Measurements from ENCODE around the gene PHC1.

The PHC1 gene

DNA sequence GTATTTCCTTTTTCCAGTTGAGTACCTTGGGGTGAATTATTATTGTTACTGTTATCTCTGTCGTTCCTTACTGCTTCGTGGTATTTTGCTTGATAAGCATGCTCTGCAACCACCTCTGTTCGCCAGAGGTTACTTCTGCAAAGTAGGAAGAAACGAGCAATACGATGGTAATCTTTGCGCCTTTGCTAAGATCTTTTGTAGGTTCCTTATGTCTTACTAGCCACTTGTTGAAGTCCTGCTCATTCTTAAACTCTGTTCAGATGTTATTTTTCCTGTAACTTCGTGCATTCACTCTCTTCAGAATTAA lies 35.9 kb downstream of the PHC1 start:
- no peak for DNase-seq (ENCODE audit: low read depth)

DNA sequence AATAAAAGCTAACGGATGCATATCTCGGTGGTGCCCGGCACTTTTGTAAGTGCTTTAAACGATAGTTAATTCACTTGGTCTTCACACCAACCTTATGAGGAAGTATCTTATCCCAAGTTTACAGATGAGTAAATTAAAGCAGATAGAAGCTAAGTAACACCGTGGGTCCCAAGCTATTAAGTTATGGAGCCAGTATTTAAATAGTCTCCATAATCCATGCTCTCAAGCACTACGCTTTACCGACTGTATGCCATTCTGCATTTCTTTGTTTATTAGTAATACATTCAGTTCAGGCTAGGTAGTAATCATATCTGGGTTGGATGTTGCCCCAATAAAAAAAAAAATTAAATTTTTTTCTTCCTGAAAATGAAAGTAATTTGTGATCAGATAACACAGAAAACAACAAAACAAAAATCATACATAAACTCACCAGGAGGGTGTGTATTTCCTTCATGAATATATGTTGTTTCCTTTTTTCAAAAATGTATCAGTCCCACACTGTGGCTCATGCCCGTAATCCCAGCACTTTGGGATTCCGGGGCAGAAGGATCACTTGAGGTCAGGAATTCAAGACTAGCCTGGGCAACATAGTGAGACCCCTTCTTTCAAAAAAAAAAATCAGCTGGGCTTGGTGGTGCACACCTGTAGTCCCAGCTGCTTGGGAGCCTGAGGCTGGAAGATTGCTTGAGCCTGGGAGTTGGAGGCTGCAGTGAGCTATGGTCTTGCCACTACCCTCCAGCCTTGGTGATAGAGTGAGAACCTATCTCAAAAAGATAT lies 36.6 kb downstream of the PHC1 start:
- no peak for DNase-seq (ENCODE audit: low read depth)

DNA sequence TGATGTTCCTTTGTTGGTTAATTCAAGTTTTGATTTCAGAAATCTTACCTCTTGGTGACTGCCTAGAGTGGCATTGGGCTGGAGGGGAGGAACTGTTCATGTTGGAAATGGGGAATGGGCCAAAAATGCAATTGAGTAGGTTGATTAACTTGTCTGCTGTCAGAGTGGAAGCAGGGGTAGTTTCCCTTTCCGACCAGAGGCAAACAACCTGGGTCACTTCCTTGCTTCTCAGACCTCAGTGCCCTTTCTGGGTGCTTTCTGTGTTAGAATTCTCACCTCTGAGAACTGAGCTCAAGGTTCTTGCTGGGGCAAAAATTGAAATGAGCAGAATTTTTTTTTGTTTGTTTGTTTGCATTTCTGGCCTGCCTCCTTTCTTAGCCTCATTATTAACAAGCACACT lies 37.4 kb downstream of the PHC1 start:
- DNase-seq (ENCODE audit: low read depth) = no peak

DNA sequence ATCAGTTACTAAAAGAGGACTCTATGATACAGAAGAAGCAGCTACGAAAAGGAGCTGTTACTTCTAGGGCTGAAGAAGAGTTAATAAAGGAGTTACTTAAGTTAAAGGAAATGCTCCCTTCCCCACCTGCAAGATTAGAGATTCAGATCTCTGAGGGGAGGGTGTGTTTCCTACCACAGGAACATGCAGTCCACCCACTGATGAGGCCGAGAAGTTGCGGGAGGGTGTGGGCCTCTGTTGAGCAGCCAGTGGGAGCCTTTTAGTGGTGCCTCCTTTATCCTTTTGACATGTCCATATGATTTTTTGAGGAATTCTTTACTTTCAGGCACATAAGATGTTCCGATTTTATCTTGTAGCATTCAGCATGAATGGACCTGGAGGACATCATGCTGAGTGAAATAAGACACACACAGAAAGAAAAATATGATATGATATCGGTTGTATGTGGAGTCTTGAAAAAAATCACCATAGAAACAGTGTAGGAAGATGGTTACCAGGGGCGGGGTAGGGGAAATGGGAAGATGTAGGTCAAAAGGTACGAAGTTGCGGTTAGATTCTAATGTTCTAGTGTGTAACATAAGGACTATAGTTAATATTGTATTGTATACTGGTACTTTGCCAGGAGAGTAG lies 39.6 kb downstream of the PHC1 start:
- peak; percentile 38 for DNase-seq (ENCODE audit: low read depth)

DNA sequence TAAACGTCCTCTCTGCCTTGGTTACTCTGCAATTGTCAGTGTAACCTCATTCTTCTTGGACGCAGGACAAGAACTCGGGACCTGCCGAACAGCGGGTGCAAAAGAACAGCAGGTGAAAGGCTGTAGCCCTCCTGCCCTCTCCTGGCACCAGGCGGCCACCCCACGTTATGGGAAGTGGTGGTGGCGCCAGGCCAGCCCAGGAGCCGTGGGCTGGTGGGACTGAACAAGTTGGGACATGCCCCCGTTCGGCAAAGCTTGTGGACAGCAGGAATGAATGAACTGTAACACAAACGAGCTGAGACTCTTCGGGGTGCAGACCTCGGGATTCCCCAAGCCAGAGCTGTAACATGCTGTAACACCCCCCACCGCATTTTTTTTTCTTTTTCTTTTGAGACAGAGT lies 41.8 kb downstream of the PHC1 start:
- DNase-seq (ENCODE audit: low read depth) = no peak

DNA sequence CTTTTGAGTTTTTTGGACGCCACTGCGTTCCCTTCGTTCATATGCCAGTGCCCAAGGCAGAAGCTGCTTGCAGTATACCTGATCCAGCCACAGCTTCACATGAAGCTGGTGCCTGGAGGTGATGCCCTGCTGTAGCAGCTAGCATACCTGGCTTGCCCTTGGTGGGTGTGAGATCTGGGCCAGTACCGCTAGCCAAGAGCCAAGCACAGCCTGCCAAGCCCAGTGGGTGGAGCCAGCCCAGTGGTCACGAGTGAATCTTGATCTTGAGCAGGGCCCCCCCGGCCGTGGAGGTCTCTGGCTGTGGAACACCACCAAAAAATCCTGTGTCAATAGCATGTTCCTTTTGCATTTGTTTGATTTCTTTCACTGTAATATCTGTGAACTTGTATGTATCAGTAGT lies 42.5 kb downstream of the PHC1 start:
- DNase-seq (ENCODE audit: low read depth) = no peak

DNA sequence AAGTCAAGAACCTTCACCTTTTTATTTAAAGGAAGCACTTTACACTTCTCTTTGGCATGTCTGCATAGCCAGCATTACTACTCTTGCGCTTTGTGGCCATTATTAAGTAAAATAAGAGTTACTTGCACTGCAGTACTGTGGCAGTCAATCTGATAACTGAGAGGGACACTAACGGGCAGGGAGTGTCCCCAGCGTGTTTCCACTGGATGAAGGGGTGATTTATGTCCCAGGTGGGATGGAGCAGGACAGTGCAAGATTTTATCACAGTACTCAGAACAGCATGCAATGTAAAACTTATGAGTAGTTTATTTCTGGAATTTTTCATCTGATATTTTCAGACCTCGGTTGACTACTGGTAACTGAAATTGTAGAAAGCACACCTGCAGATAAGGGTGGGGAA lies 43.3 kb downstream of the PHC1 start:
- no peak for DNase-seq (ENCODE audit: low read depth)

DNA sequence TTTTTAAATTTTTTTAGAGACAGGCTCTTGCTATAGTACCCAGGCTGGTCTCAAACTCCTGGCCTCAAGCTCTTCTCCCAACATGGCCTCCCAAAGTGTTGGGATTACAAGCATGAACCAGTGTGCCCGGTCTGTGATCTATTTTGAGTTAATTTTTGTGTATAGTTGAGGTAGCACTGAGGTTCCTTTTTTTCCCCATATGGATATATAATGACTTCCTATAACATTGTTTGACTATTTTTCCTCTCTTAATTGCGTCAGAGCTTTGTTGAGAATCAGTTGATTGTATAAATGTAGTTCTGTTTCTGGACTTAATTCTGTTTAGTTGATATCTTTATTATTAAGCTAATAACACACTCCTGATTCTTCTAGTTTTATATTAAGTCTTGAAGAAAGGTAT lies 43.8 kb downstream of the PHC1 start:
- DNase-seq (ENCODE audit: low read depth) = no peak

DNA sequence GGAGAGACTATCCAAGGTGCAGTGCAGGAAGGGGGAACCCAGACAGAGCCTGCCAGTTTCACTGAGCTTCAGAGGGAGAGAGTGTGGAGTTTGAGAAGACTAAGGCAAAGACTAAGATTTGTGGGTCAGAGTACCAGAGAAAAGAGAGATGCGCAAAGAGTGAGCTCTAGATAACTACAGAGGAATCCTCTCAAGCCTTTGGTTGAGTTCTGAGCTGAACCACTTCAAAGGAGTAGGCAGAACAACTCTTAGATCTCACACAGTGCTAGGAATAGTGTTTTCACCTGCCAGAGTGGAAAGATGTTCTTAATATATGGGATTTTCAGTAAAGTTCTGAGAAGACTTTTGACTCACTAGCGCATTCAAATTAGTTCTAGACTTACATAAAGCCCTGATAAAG lies 45.9 kb downstream of the PHC1 start:
- no peak for DNase-seq (ENCODE audit: low read depth)

DNA sequence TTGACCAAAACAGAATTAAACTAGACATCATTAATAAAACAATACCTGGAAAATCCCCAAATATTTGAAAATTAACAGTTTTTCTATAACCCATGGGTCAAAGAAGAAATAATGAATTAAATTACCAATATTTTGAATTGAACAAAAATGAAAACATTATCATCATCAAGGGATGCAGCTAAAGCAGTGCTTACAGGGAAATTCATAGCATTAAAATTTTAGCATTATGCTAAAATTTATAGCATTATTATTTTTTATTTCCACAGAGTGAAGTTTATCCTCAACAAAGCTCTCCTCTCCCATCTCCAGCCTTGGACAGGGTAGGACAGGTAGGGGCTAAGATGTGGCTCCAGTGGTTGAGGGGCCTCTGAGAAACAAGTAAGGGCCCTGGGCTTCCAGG lies 54.5 kb downstream of the PHC1 start:
- no peak for DNase-seq (ENCODE audit: low read depth)

DNA sequence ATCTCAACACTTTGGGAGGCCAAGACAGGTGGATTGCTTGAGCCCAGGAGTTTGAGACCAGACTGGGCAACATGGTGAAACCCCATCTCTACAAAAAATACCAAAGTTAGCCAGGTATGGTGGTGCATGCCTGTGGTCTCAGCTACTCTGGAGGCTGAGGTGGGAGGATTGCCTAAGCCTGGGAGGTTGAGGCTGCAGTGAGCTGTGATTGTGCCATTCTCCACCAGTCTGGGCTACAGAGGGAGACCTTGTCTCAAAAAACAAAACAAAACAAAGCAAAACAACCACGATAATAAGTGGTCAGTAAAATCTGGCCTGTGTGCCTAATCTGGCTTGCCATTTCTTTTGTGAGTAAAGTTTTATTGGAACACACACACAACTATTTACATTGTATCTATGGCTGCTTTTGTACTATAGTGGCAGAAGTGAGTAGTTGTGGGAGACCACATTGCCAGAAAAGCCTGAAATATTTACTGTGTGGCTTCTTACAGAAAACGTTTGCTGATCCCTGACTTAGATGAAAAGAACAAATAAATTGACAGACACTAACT lies 55.6 kb downstream of the PHC1 start:
- no peak for DNase-seq (ENCODE audit: low read depth)

DNA sequence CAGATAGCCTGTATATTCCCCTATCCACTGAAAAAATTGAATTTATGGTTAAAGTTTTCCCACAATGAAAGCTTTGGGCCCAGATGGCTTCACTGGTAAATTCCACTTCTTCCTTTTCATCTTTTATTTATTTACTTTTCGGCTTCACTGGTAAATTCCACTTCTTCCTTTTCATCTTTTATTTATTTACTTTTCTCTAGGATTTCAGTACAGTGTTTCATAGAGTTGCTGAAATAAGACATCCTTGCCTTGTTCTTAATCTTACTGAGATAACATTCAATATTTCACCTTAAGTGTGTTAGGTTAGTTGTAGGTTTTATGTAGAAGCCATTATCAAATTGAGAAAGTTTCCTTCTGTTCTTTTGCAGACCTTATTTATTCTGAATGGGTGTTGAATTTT lies 56.1 kb downstream of the PHC1 start:
- DNase-seq (ENCODE audit: low read depth) = no peak

DNA sequence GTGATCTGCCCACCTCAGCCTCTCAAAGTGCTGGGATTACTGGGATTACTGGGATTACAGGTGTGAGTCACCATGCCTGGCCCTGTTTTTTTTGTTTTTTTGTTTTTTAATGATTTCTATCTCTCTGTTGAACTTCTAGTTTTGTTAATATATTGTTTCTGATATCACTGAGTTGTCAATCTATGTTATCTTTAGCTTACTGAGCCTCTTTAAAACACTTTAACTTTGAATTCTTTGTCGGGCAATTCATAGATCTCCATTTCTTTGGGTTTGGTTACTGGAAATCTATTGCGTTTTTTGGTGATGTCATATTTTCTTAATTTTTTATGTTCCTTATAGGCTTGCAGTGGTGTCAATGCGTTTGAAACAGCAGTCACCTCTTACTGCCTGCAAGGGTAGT lies 65.8 kb downstream of the PHC1 start:
- no peak for DNase-seq (ENCODE audit: low read depth)

DNA sequence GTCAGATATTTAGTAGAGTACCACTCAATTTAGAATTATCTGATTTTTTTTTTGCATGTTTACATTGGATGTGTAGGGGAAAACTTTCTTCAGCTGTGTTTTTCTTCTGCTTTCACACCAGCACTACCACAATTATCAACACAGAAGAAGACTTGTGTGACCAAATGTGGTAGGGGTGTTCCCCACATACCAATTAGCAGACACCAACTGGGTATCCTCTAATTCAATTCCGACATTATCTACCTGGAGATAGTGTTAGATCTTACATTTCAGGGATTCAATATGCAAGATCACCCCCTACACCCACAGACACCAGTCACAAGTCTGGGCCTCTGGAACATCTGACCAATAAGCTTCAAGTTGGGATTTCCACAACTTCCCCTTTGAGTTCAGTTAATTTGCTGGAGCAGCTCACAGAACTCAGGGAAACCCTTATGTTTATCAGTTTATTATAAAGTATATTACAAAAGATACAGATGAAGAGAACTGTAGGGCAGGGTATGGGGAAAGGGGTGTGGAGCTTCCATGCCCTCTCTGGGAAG lies 71.0 kb downstream of the PHC1 start:
- DNase-seq (ENCODE audit: low read depth) = no peak

DNA sequence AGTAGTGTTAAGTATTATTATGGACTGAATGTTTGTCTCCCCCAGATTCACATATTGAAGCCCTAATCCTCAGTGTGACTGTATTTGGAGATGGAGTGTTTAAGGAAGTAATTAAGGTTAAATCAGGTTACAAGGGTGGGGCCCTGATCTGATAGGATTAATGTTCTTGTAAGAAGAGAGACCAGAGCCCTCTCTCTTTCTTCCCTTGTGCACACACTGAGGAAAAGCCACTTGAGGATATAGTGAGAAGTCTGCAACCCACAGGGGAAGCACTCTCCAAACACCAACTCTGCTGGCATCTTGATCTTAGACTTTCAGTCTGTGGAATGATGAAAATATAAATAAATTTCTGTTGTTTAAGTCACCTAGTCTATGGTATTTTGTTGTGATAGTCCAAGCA lies 72.9 kb downstream of the PHC1 start:
- DNase-seq (ENCODE audit: low read depth) = no peak

DNA sequence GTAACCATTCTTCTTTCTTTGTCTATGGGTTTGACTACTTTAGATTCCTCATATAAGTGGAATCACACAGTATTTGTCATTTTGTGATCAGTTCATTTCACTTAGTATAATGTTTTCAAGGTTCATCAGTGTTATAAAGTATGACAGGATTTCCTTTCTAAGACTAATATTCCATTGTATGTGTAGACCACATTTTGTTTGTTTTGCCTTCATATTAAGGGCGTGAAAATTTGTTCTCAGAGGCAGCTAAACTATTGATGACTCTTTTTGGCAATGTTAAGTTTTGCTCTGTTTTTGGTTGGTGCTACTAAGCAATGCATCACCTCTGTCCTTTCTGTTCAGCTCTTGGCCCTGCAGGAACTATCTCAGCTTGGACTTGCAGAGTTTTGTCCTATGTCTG lies 73.4 kb downstream of the PHC1 start:
- no peak for DNase-seq (ENCODE audit: low read depth)

DNA sequence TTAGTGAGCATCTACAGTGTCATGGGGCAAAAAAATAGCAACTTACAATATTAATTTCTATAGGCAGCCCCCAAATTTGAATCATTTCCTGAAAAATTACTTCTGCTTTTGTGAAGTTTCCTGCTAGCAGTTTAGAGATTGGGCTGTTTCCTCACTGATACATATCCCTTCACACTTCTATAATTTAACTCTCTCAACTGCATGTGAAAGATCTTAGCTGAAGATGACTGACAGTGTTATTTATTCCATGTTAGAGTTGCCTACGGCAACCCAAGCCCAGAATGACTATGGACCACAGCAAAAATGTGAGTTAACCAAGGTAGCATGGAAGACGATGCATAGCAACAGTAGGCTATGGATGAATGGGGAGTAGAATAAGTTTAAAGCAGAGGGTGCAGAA lies 75.1 kb downstream of the PHC1 start, which contains the start of gene KLRG1:
KLRG1 (plus strand) TSS at position 134 of the 400 bp plus-strand sequence; CDS start at position 224, 90 bp downstream.
- no peak for DNase-seq (ENCODE audit: low read depth)

Data from stimulated activated CD8-positive, alpha-beta memory T cell treated with anti-CD3 and anti-CD28 coated beads, Interleukin-12 subunit alpha, Interleukin-12 subunit beta, amount 100 ng/mL, for 1 hour (primary cell).